IPS-18c (cell line): ENCODE results near the gene LRRC2.

Experiments used
- H3K4me3 ChIP-seq: 2 replicates; pipeline ENCODE4 v1.7.0; 2013; ENCODE audit warnings: low read depth, mild to moderate bottlenecking, low read length, moderate library complexity; ENCODE audit not compliant: insufficient read depth
- H3K9me3 ChIP-seq: one replicate; pipeline ENCODE4 v1.6.1; 2013; ENCODE audit warnings: mild to moderate bottlenecking, low read length, moderate library complexity; ENCODE audit not compliant: control insufficient read depth, insufficient read depth

The LRRC2 gene

DNA sequence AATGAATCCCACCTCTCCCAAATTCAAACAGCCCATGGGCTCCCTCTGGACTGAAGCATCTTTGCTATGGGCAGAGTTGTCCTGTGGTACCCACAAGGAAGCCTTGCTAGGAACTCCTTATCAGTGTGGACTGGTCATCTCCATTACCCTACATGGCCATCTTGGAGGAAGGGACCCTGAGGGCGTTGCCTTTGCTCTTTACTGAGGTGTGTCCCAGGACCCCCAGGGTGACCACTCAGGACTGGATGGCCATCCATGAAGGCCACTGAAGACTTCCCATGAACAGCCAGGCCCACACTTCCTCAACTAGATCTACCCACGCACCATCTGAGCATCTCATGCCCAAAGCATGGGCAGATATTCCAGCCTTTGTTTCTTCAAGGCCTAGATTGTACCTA is 48.3 kb downstream of the LRRC2 start:
- Histone ChIP-seq H3K4me3 (no peak overlapping the region), H3K9me3 (no peaks in the 10 kb centered on the region)

DNA sequence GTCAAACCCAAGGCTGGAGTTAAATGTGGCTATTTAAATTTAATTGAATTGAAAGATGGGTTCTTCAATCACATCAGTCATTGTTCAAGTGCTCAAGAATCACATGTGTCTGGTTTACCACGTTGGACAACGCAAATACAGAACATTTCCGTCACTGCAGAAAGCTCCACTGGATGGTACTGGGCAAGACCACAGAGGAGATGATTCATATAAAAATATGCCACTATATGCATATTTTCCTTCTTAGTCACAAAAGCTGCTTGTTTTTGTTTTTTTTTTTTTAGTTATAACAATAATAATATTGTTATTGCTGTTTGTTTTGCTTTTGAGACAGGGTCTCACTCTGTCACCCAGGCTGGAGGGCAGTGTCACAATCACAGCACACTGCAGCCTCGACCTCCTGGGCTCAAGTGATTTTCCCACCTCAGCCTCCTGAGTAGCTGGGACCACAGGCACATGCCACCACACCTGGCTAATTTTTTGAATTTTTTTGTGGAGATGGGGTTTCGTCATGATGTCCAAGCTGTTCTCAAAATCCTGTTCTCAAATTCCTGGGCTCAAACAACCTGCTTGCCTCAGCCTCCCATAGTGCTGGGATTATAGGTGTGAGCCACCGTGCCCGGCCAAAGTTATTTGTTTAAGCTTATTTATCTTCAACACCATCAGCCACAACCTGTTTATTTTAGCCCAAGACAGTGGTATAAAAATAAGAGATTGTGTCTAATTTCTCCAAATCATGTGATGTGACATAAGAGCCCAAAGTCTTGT is 48.9 kb downstream of the LRRC2 start:
- H3K9me3 ChIP-seq: no peaks in the 10 kb centered on the region
- no peak overlapping the region for H3K4me3 ChIP-seq

DNA sequence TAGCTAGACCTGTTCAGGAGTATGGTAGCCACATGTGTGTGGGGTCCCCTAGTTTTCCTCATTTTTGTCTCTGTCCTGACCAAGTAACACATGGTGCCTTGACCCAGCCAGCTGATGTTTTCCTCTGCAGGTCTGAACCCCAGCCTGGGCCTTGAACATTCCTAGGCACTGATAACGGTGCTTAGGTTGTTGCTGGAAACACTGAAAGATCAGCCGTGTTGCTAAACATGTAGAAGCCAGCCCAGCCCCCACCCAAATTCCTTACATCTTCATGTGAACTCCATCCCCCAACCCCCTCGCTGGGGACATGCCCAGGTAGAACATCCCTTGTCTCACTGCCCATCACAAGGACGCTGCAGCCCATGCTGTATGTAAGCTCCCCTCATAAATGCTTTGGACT is 49.6 kb downstream of the LRRC2 start:
- Histone ChIP-seq H3K4me3 (no peak overlapping the region), H3K9me3 (no peaks in the 10 kb centered on the region)

DNA sequence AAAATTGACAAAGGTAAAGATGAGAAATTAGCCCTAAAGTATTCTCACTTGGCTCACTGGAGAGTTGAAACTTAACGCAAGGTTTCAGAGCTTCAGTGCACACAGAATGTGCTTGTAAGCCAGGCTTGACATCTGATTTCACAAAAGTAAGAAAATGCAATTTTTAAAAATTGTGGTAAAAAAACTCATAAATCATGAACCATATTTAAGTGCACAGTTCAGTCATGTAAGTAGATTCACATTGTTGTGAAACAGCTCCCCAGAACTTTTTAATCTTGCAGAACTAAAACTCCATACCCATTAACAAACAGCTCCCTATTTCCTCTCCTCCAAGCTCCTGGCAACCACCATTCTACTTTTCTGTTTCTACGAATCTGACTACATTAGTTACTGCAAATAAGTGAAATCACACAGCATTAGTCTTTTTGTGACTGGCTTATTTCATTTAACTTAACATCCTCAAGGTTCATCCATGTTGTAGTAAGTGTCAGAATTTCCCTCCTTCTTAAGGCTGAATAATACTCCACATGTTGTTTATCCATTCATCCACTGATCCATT is 53.8 kb downstream of the LRRC2 start:
- H3K4me3 ChIP-seq: no peak overlapping the region
- H3K9me3 ChIP-seq: no peaks in the 10 kb centered on the region

DNA sequence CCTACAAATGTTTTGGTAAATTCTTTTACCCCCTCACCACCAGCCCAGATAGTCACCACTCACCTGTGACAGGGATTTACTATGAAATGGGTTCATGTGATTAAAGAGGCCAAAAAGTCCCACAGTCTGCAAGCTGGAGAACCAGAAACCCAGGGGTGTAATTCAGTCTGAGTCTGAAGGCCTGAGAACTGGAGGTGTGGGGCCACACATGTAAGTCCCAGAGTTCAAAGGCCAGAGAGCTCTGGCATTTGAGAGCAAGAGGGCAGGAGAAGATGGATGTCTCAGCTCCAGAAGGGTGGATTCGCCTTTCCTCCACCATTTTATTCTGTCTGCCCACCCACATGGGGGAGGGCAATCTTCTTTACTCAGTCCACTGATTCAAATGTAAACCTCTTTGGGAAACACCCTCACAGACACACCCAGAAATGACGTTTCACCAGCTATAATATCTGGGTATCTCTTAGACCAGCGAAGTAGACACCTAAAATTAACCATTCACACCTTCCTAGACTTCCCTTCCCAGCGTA is 56.4 kb downstream of the LRRC2 start:
- no peak overlapping the region for H3K4me3 ChIP-seq

DNA sequence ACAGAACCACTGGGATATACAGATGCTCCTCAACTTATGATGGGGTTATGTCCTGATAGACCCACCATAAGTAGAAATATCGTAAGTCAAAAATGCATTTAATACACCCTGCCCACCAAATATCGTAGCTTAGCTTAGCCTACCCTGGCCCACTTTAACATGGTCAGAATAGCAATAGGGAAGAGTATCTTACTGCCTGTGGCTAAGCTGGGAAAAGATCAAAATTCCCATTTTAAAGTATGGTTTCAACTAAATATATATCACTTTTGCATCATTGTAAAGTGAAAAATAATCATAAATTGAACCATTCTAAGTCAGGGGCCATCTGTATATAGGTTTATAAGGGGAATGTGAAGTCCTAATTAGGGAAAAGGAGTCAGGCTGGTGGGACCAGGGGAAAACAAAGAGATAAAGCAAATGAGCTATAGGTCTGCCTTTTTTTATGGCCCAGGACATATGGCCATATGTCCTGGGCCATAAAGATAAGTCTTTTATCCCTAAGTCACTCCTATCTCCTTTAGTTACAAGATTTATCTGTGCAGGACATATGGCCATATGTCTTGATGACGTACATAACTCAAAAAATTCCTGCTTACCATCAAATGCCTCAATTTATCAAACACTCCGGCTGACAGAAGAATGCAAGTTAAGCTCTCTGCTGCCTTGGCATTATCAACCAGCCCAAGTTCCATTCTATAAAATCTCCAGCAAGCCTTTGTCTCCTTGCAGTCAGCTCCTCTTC is 57.1 kb downstream of the LRRC2 start:
- H3K9me3 ChIP-seq: no peaks in the 10 kb centered on the region
- H3K4me3 ChIP-seq: no peak overlapping the region

More for the DNA sequence above, 56.4 kb downstream of the LRRC2 start:
- no peaks in the 10 kb centered on the region for H3K9me3 ChIP-seq

DNA sequence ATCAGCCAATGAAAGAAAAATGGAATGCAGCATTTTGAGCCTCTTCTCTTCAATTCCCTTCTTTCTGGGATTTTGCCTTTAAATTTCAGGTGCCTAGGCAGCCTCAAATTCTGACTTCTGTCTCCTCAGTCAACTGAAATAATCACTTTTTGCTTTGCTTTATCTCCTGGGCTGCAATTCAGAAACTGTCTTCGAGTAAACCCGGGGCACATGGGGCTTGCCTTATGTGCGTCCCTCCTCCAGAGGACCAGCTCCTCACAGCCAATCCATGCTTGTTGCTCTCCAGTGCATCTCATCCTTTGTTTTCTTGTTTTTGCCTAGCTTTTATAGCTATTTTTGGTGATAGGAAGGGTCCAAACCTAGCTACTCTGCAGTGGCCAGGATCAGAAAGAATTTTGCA is 59.6 kb downstream of the LRRC2 start:
- Histone ChIP-seq H3K9me3 (no peaks in the 10 kb centered on the region), H3K4me3 (no peak overlapping the region)

DNA sequence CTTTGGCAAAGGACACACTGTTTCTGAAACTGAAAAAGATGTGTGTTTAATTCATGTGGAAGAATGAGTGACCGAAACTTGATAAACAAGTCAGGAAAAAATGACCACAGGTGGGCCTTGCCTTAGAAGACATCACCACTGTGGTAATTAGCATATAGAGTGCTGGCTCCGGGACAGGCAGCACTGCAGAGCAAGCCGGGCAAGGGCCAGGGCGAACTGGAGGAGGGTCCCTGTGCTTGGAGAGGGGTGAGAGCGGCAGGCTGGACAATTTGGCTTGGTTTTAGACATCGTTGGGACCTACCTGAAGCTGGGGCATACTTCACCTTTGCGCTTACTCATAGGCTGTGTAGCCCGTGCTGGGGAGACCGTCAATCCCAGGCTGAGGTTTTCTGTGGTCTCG is 60.1 kb downstream of the LRRC2 start:
- Histone ChIP-seq H3K4me3 (no peak overlapping the region), H3K9me3 (no peaks in the 10 kb centered on the region)

DNA sequence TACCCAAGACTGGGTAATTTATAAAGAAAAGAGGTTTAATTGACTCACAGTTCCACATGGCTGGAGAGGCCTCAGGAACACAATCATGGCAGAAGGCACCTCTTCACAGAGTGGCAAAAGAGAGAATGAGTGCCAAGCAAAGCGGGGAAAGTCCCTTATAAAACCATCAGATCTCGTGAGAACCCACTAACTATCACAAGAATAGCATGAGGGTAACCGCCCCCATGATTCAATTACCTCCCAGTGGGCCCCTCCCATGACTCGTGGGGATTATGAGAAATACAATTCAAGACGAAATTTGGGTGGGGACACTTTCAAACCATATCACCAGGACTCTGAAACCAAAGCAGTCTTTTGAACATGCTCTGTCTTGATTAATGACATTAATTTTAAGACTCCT is 61.3 kb downstream of the LRRC2 start:
- H3K9me3 ChIP-seq: peaks cover 2% of the 10 kb centered on the region
- H3K4me3 ChIP-seq: no peak overlapping the region

DNA sequence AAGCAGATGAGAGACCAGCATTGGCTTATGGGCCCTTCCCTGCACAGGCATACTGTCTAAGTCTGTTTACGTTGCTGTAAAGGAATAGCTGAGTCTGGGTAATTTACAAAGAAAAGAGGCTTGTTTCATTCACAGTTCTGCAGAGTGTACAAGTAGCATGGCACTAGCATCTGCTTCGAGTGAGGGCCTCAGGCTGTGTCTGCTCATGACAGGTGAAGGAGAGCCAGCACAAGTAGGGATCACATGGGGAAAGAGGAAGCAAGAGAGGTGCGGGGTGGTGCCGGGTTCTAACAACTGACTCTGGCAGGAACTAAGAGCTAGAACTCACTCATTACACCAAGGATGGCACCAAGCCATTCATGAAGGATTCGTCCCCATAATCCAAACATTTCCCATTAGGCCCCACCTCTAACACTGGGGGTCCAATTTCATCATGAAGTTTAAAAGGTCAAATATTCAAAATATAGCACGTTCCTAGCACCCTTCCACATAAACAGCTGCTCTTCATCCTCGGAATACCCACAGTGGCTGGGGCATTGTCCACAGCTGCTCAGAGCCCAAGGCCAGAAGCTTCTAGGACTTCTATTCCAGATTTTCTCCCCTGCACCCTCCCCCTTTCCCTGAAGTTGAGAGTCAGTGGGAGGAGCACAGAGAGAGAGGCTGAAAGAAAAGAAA is 62.8 kb downstream of the LRRC2 start:
- Histone ChIP-seq H3K4me3 (no peak overlapping the region), H3K9me3 (peaks cover 2% of the 10 kb centered on the region)

DNA sequence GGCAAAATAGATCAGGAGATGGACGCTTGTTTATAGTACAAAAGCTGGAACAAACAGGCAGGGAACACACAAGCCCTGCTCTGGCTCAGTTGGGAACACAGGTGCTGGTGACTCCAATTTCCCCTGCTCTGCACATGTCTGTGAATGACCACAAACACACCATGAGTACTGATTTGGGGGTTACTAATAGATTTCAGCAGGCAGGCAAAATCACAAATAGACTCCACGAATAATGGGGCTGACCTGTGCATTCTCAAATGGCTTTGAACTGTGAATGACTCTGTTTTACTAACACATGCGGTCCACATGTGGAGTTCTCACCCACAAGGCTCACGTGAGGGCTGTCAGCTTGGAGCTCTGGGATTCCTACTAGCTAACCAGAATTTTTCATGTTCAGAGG is 64.4 kb downstream of the LRRC2 start:
- peaks cover 2% of the 10 kb centered on the region for H3K9me3 ChIP-seq
- H3K4me3 ChIP-seq: no peak overlapping the region

DNA sequence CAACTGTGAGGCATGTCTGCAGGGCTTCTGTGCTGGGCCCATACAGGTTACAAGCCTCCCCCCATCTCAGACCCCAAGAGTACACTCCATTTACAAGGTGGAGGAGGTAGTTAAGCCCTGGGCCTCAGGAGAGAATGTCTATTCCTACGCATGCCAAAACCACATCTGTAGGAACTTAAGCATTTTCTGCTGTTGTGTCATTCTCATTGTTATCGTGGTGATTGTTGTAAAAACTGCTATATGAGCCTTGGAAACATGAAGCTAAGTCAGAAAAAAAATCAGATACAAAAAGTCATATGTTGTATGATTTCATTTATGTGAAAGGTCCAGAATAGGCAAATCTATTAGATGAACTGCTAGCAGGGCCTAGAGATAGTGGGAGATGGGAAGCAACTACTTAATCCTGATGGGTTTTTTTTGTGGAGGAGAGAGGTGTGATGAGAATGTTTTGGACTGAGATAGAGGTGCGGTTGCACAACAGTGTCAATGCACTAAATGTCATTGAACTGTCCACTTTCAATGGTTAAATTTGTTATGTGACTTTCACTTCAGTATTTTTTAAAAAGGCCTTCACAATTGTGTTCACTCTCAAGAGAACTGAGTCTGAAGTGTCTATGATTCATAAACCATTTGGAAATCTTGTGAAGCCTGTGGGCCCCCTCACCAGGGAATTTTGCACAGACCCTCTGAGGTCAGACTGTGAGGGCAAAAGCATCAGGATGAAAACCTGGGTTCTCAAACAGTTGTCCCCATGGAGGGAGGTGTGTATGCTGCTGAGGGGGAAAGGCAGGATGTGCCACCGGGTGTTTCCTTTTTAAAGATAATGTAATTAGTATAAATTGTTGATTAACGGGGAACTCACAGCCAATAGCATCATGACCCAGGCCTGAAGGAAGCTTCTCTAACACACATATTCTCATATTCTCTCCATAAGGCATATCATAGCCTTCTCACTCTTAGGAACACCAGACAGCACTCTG is 65.2 kb downstream of the LRRC2 start:
- H3K4me3 ChIP-seq: no peak overlapping the region

DNA sequence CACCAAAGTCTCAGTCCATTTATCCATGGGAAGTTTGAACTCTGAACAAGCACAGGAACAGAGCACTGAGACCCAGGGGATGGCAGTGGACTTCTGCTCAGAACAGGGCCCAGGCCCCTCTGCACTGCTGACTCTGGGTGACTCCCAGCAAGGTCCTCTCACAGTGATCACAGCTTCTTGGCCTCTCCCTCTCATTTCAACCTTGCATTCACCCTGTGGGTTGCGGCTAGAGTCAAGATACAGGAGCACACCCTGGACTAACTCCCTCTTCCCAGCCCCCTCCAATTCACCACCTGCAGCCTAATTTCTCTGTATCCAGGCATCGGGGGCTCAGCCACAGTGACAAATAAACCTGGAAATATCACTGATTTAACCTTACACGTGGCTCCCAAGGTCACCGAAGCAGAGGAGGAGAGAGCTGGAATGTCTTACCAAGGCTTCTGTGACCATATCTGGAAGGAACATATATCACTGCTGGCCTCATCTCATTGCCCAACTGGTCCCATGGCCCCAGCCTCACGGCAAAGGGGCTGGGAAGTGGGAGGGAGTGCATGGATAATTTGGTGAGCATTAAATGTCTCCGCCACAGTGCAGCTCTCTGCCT is 67.1 kb downstream of the LRRC2 start:
- Histone ChIP-seq H3K4me3 (no peak overlapping the region), H3K9me3 (peaks cover 2% of the 10 kb centered on the region)

More for the DNA sequence above, 65.2 kb downstream of the LRRC2 start:
- peaks cover 2% of the 10 kb centered on the region for H3K9me3 ChIP-seq

DNA sequence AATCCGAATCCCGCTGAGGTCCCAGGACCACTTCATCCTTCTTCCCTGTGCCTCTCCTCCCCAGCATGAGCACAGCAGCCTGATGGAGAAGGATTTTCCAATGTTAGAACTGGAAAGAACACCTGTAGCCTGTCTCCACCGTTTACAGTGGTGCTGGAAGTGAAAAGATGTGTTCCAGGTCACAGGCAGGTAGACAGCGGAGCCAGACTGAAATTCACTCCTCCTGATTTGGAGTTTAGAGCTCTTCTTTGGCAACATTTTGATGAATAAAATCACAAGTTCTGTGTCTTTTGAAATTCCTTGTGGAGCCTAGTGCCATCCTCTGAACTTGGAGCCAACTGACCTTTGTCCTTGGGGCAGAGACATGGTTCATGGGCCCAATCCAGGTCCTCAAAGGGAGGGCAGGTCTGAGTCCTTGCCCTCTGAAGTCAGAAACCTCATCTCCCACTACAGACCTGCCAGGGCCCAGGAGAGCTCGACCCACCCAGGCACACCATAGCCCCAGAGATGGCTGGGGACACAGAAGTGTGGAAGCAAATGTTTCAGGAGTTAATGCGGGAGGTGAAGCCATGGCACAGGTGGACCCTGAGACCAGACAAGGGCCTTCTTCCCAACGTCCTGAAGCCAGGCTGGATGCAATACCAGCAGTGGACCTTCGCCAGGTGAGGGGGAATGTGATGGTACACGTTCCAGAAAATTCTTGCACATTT is 68.4 kb downstream of the LRRC2 start, which contains the start of gene RTP3:
Gene RTP3 (plus strand): TSS at position 421 of the 710 bp plus-strand sequence. CDS start 87 bp downstream, at position 508.
- H3K4me3 ChIP-seq: no peak within 1 kb of the TSS
- peaks cover 2% of the 10 kb centered on the region for H3K9me3 ChIP-seq

DNA sequence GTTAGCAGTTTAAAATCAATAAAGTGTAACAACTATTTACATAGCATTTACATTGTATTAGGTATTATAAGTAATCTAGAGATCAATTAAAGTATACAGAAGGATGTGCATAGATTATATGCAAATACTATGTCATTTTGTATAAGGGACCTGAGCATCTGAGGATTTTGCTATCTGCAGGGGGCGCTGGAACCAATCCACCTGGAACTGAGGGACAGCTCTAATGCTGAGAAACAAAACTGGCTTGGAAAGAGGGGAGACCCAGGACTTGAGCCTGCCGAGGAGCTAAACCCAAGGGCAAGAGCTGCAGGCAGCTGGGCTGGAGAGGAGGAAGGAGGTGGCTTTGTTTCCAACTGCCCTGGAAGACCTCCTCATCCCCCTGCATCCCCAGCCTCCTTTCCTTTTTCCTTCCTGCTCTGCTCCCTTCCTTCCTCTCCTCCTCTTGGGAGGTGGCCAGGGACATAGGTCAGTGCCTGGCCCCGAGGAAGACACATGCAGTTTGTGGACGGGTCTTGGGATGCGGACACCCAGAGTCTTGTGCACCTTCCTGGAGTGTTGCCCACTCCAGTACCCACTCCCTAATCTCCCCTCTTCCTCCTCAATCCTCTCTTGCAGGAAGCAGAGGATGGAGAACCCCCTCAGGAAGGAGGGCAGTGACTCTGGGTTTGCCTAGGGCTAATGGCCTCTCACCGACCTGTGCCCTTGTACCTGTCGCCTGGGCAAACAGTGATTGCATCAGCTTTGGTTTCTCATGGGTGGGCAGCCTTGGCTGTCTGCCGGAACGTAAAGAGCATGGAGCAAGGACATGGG is 69.2 kb downstream of the LRRC2 start:
- Histone ChIP-seq H3K4me3 (no peak overlapping the region), H3K9me3 (peaks cover 2% of the 10 kb centered on the region)
